ENCODE data around the gene HABP2.

DNA sequence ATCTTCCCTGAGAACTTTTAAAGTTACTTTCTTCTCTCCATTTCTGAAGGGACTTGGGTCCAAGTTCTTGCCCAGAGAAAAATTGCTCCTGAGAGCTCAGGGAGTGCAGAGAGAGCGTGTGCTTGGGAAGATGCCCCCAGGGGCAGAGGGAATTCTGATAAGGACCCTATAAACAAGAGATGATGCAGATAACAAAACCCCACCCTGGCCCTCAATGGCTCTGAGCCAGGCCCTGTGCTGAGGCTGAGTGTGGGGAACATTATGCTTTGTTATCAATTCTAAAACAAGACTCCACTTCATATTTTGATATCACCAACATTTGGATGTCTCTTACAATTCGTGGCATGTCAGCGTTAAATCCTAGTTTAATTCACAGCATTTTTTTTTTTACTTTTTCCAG lies 34.4 kb upstream of the HABP2 start:
- TF ChIP-seq, protein P1, sequence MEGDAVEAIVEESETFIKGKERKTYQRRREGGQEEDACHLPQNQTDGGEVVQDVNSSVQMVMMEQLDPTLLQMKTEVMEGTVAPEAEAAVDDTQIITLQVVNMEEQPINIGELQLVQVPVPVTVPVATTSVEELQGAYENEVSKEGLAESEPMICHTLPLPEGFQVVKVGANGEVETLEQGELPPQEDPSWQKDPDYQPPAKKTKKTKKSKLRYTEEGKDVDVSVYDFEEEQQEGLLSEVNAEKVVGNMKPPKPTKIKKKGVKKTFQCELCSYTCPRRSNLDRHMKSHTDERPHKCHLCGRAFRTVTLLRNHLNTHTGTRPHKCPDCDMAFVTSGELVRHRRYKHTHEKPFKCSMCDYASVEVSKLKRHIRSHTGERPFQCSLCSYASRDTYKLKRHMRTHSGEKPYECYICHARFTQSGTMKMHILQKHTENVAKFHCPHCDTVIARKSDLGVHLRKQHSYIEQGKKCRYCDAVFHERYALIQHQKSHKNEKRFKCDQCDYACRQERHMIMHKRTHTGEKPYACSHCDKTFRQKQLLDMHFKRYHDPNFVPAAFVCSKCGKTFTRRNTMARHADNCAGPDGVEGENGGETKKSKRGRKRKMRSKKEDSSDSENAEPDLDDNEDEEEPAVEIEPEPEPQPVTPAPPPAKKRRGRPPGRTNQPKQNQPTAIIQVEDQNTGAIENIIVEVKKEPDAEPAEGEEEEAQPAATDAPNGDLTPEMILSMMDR (IDR thresholded peaks at IDR 0.05; ENCODE audit: low read length), result no peak
- TF ChIP-seq EZH2 (IDR thresholded peaks at IDR 0.05; ENCODE audit: borderline replicate concordance, low read length), result no peak
